IMR-90 (cell line): ENCODE data around the gene PIK3IP1. TPM values are rescaled to one million over a fixed set of nuclear protein-coding genes. Genes with fewer than 3 reads are reported as not detected.

Experiments used
- ATAC-seq: fragments of 200-7000 bp; cut with Tn5 transposase; 2 replicates; pipeline ENCODE4 v1.9.1; 2020; ENCODE audit warnings: low read depth, mild to moderate bottlenecking, moderate library complexity
- BruUV-seq: library from RNA; stranded (reverse); fragments of 400-500 nt; replicated peaks from 2 replicates; lab custom pipeline; 2021; lab: Mats Ljungman, UMichigan
- CTCF ChIA-PET: fragments of 300-600 bp; formaldehyde crosslinking; extraction: SDS; loops from one replicate; lab custom pipeline; 2021; ENCODE audit warnings: antibody characterized with exemption; lab: Yijun Ruan, JAX
- POLR2A ChIA-PET: fragments of 300-600 bp; sonication (Branson Sonifier 250); formaldehyde crosslinking; loops from one replicate; lab custom pipeline; 2022; ENCODE audit warnings: antibody characterized with exemption; ENCODE audit not compliant: unreplicated experiment; lab: Charles Lee
- DNase-seq: peaks from one replicate; pipeline ENCODE4 v3.0.0; 2013
- H2AFZ ChIP-seq: replicated peaks from 2 replicates; pipeline ENCODE3; 2013; ENCODE audit warnings: low read length, mild to moderate bottlenecking; ENCODE audit not compliant: poor library complexity
- H2AK5ac ChIP-seq: 2 replicates; pipeline ENCODE4 v1.6.1; 2013; ENCODE audit warnings: low read depth, low read length, inconsistent platforms
- H2AK9ac ChIP-seq: replicated peaks from 2 replicates; pipeline ENCODE3; 2013; ENCODE audit warnings: mild to moderate bottlenecking, low read depth, low read length, moderate library complexity; ENCODE audit not compliant: poor library complexity
- H2BK120ac ChIP-seq: 2 replicates; pipeline ENCODE4 v1.6.1; 2013; ENCODE audit warnings: low read depth, low read length, inconsistent platforms
- H2BK15ac ChIP-seq: 3 replicates; pipeline ENCODE4 v1.6.1; 2013; ENCODE audit warnings: low read depth, low read length, inconsistent platforms
- H2BK20ac ChIP-seq: 2 replicates; pipeline ENCODE4 v1.6.1; 2013; ENCODE audit warnings: low read depth, mild to moderate bottlenecking, inconsistent platforms, low read length, moderate library complexity
- H2BK5ac ChIP-seq: 2 replicates; pipeline ENCODE4 v1.6.1; 2013; ENCODE audit warnings: mild to moderate bottlenecking, low read depth, low read length, inconsistent platforms; ENCODE audit not compliant: poor library complexity, severe bottlenecking
- H3K14ac ChIP-seq: replicated peaks from 2 replicates; pipeline ENCODE4 v1.6.1; 2013; ENCODE audit warnings: low read depth, low read length, inconsistent platforms
- H3K18ac ChIP-seq: 2 replicates; pipeline ENCODE4 v1.6.1; 2013; ENCODE audit warnings: low read depth, low read length, control low read depth
- H3K23ac ChIP-seq: 2 replicates; pipeline ENCODE4 v1.6.1; 2013; ENCODE audit warnings: low read depth, low read length, inconsistent platforms
- H3K27ac ChIP-seq: 2 replicates; pipeline ENCODE4 v1.5.1; 2013; ENCODE audit warnings: mild to moderate bottlenecking, control low read depth, low read length; ENCODE audit not compliant: insufficient read depth
- H3K27me3 ChIP-seq: 2 replicates; pipeline ENCODE4 v1.6.1; 2013; ENCODE audit warnings: low read length; ENCODE audit not compliant: control insufficient read depth, insufficient read depth
- H3K36me3 ChIP-seq: 2 replicates; pipeline ENCODE4 v1.6.1; 2013; ENCODE audit warnings: low read length, mixed read lengths; ENCODE audit not compliant: control insufficient read depth, insufficient read depth
- H3K4ac ChIP-seq: 2 replicates; pipeline ENCODE4 v1.6.1; 2013; ENCODE audit warnings: low read depth, low read length, inconsistent platforms
- H3K4me1 ChIP-seq: 2 replicates; pipeline ENCODE4 v1.6.1; 2013; ENCODE audit warnings: low read length, mixed read lengths; ENCODE audit not compliant: control insufficient read depth, insufficient read depth
- H3K4me2 ChIP-seq: 2 replicates; pipeline ENCODE4 v1.6.1; 2013; ENCODE audit warnings: low read depth, mild to moderate bottlenecking, control low read depth, low read length, moderate library complexity
- H3K4me3 ChIP-seq: 2 replicates; pipeline ENCODE4 v1.5.1; 2013; ENCODE audit warnings: low read depth, mild to moderate bottlenecking, control low read depth, low read length, moderate library complexity; ENCODE audit not compliant: insufficient read depth
- H3K56ac ChIP-seq: 2 replicates; pipeline ENCODE4 v1.6.1; 2013; ENCODE audit warnings: low read length, inconsistent platforms; ENCODE audit not compliant: insufficient read depth; ENCODE audit errors: extremely low read depth
- H3K79me1 ChIP-seq, 2 experiments: 2 replicates each; pipeline ENCODE4 v1.6.1; 2013; ENCODE audit warnings: low read length in 2 of 2, inconsistent platforms in 1 of 2, low read depth in 1 of 2
- H3K9ac ChIP-seq: 2 replicates; pipeline ENCODE4 v1.6.1; 2013; ENCODE audit warnings: low read depth, low read length, control low read depth
- H3K9me1 ChIP-seq: 2 replicates; pipeline ENCODE4 v1.6.1; 2013; ENCODE audit warnings: low read length, inconsistent platforms; ENCODE audit not compliant: insufficient read depth
- H3K9me3 ChIP-seq: 2 replicates; pipeline ENCODE4 v1.6.1; 2013; ENCODE audit warnings: low read length; ENCODE audit not compliant: control insufficient read depth, insufficient read depth
- H4K20me1 ChIP-seq: 2 replicates; pipeline ENCODE4 v1.6.1; 2013; ENCODE audit warnings: low read length, inconsistent platforms; ENCODE audit not compliant: insufficient read depth
- H4K5ac ChIP-seq: 2 replicates; pipeline ENCODE4 v1.6.1; 2013; ENCODE audit warnings: mild to moderate bottlenecking, low read depth, low read length, control low read depth
- H4K8ac ChIP-seq, 2 experiments: 2 replicates each; pipeline ENCODE4 v1.6.1; 2013; ENCODE audit warnings: low read depth in 2 of 2, low read length in 2 of 2, control low read depth in 1 of 2, inconsistent platforms in 1 of 2
- H4K91ac ChIP-seq: 2 replicates; pipeline ENCODE4 v1.6.1; 2013; ENCODE audit warnings: low read depth, low read length, inconsistent platforms; ENCODE audit not compliant: insufficient read depth
- BHLHE40 ChIP-seq: fragments of 150-350 bp; IDR thresholded peaks from 2 replicates; pipeline ENCODE4 v1.6.1; 2016; ENCODE audit warnings: mild to moderate bottlenecking, low read depth, low read length
- CEBPB ChIP-seq: IDR thresholded peaks from 2 replicates; pipeline ENCODE4 v1.6.1; 2012; ENCODE audit warnings: low read depth, low read length, improper control_type of control experiment
- CHD1 ChIP-seq: IDR thresholded peaks from 2 replicates; pipeline ENCODE4 v1.6.1; 2012; ENCODE audit warnings: low read depth, low read length, improper control_type of control experiment
- CTCF ChIP-seq: conservative IDR thresholded peaks from 2 replicates; pipeline ENCODE4 v1.5.1; 2012; ENCODE audit warnings: mild to moderate bottlenecking, low read depth, low read length, improper control_type of control experiment
- ELK1 ChIP-seq: fragments of 150-350 bp; IDR thresholded peaks from 2 replicates; pipeline ENCODE4 v1.6.1; 2016; ENCODE audit warnings: low read depth, mild to moderate bottlenecking, low read length, moderate library complexity, borderline replicate concordance
- FOS ChIP-seq: fragments of 150-350 bp; IDR thresholded peaks from 2 replicates; pipeline ENCODE4 v1.6.1; 2016; ENCODE audit warnings: low read depth, low read length
- MAFK ChIP-seq: IDR thresholded peaks from 2 replicates; pipeline ENCODE4 v1.6.1; 2012; ENCODE audit warnings: low read depth, low read length, improper control_type of control experiment
- MAZ ChIP-seq: IDR thresholded peaks from 2 replicates; pipeline ENCODE4 v1.6.1; 2012; ENCODE audit warnings: low read depth, mild to moderate bottlenecking, low read length, improper control_type of control experiment, moderate library complexity, borderline replicate concordance
- MXI1 ChIP-seq: IDR thresholded peaks from 2 replicates; pipeline ENCODE4 v1.6.1; 2012; ENCODE audit warnings: low read depth, mild to moderate bottlenecking, low read length, moderate library complexity, borderline replicate concordance
- NFE2L2 ChIP-seq: fragments of 150-350 bp; IDR thresholded peaks from 2 replicates; pipeline ENCODE4 v1.6.1; 2016; ENCODE audit warnings: low read depth, mild to moderate bottlenecking, low read length
- POLR2A ChIP-seq: IDR thresholded peaks from 2 replicates; pipeline ENCODE4 v1.6.1; 2012; ENCODE audit warnings: mild to moderate bottlenecking, low read depth, low read length
- RAD21 ChIP-seq: IDR thresholded peaks from 2 replicates; pipeline ENCODE4 v1.6.1; 2012; ENCODE audit warnings: low read length, improper control_type of control experiment
- RCOR1 ChIP-seq: IDR thresholded peaks from 2 replicates; pipeline ENCODE4 v1.6.1; 2012; ENCODE audit warnings: mild to moderate bottlenecking, low read length, improper control_type of control experiment; ENCODE audit not compliant: insufficient replicate concordance
- RFX5 ChIP-seq: IDR thresholded peaks from 2 replicates; pipeline ENCODE4 v1.8.0; 2012; ENCODE audit warnings: low read depth, mild to moderate bottlenecking, low read length, moderate library complexity
- SMC3 ChIP-seq: fragments of 150-350 bp; IDR thresholded peaks from 2 replicates; pipeline ENCODE4 v1.6.1; 2016; ENCODE audit warnings: low read depth, mild to moderate bottlenecking, antibody characterized with exemption, low read length, moderate library complexity
- USF2 ChIP-seq: fragments of 150-350 bp; IDR thresholded peaks from 2 replicates; pipeline ENCODE4 v1.6.1; 2017; ENCODE audit warnings: mild to moderate bottlenecking, antibody characterized with exemption, low read length, low read depth
- WGBS, 2 experiments: methylation state at CpG; one replicate each; pipeline versions ENCODE4 v1.1.5 to v1.1.7; 2013; ENCODE audit warnings: missing lambda C conversion rate in 2 of 2; ENCODE audit not compliant: insufficient read length in 1 of 2; ENCODE audit errors: extremely low coverage in 2 of 2; 5-methylcytosine and 5-hydroxymethylcytosine counted together
- dilution Hi-C: fragments of 300-500 bp; cut with HindIII; formaldehyde crosslinking; loops from one replicate; pipeline ENCODE4 v1.14.3; 2018; ENCODE audit warnings: low sequenced_read_pairs; ENCODE audit not compliant: unreplicated experiment
- in situ Hi-C: fragments of 300-500 bp; cut with MboI; formaldehyde crosslinking; loops from 3 replicates; pipeline ENCODE4 v1.14.3; 2019; ENCODE audit warnings: low sequenced_read_pairs, inconsistent platforms, mixed read lengths
- intact Hi-C: fragments of 100-400 bp; cut with micrococcal nuclease; formaldehyde crosslinking; loops from 2 replicates; pipeline ENCODE4 v1.10.0; 2022
- polyA plus RNA-seq, 3 experiments: library from polyadenylated mRNA; depleted of rRNA; stranded (reverse); fragments of >200 nt; gene quantifications; 2 replicates each; pipeline ENCODE4 v1.2.3, GENCODE V29; 2012; ENCODE audit warnings: low replicate concordance in 1 of 3
- total RNA-seq: library from RNA; depleted of rRNA; stranded (reverse); fragments of >200 nt; gene quantifications from 2 replicates; pipeline ENCODE4 v1.2.3, GENCODE V29; 2012

PIK3IP1 gene
- total and polyA plus RNA-seq, 2 of the 4 experiments (the other 2 are of a cell fraction): 12.9 to 17.6 TPM

- WGBS, 2 experiments: 100% methylated on average over 3 of the region's 13 CpGs; no CpG with 5 or more reads in 1 of the 2 experiments
- H2AFZ ChIP-seq: no peak overlapping the region
- no peak overlapping the region for H3K27ac ChIP-seq
- no peak overlapping the region for H3K4me2 ChIP-seq
- H3K4me3 ChIP-seq: no peak overlapping the region
- TF ChIP-seq BHLHE40 (no peak), SMC3 (no peak), CHD1 (no peak), MAFK (no peak), MXI1 (no peak), RFX5 (no peak), USF2 (no peak), CTCF (no peak), CEBPB (no peak), ELK1 (no peak), RCOR1 (no peak), POLR2A (no peak), MAZ (no peak), NFE2L2 (no peak), FOS (no peak), RAD21 (no peak)
- intact Hi-C loops: no loop called here
- ChIA-PET CTCF (no interaction called here), POLR2A (no interaction called here)
- in situ Hi-C loops: no loop called here
- no peak overlapping the region for H4K5ac ChIP-seq
- H3K4ac ChIP-seq: no peak overlapping the region
- H2BK5ac ChIP-seq: no peak overlapping the region
- dilution Hi-C loops: no loop called here
- H3K36me3 ChIP-seq: peaks cover 53% of the 10 kb centered on the region
- H3K56ac ChIP-seq: no peak overlapping the region
- peaks cover 16% of the 10 kb centered on the region for H3K9me1 ChIP-seq
- BruUV-seq: no TSS peak
- no peak overlapping the region for H3K14ac ChIP-seq
- no peaks in the 10 kb centered on the region for H3K27me3 ChIP-seq
- peaks cover 12% of the 10 kb centered on the region; the same call in 1 of the 2 replicates for H4K20me1 ChIP-seq
- H3K9ac ChIP-seq: no peak overlapping the region
- no peaks in the 10 kb centered on the region for H3K9me3 ChIP-seq
- no peak overlapping the region for H2AK9ac ChIP-seq
- H4K91ac ChIP-seq: no peak overlapping the region
- no peak overlapping the region for H4K8ac ChIP-seq
- ATAC-seq: no peak
- peaks cover 6 to 34% of the 10 kb centered on the region in 2 experiments; a peak in 3 of 4 replicates for H3K79me1 ChIP-seq
- no peak for DNase-seq
- H2BK20ac ChIP-seq: no peak overlapping the region
- peaks cover 2% of the 10 kb centered on the region; the same call in 1 of the 2 replicates for H3K4me1 ChIP-seq
- H3K18ac ChIP-seq: no peak overlapping the region
- H3K23ac ChIP-seq: no peak overlapping the region
- no peak overlapping the region for H2BK120ac ChIP-seq
- no peak overlapping the region for H2AK5ac ChIP-seq
- no peak overlapping the region for H2BK15ac ChIP-seq
These were observed 36.3 kb upstream of the PIK3IP1 start for GRCh38 chr22:31328544-31328960.
